Nephron progenitor cell (in vitro differentiated cells): ENCODE measurements around the gene FCRL2.

ENCODE experiments used
- DNase-seq: peaks from one replicate; pipeline ENCODE4 v3.0.0; 2021
- H3K27ac Mint-ChIP-seq: 2 replicates; pipeline ENCODE4 v1.8.0; 2021; ENCODE audit warnings: mild to moderate bottlenecking, moderate library complexity, mixed read lengths
- H3K27me3 Mint-ChIP-seq: 2 replicates; pipeline ENCODE4 v1.8.0; 2021; ENCODE audit warnings: mild to moderate bottlenecking, low read depth, mixed read lengths; ENCODE audit not compliant: poor library complexity
- H3K36me3 Mint-ChIP-seq: 2 replicates; pipeline ENCODE4 v1.8.0; 2021; ENCODE audit warnings: low read depth, mixed read lengths
- H3K4me1 Mint-ChIP-seq: 2 replicates; pipeline ENCODE4 v1.8.0; 2021; ENCODE audit warnings: mixed read lengths
- H3K4me3 Mint-ChIP-seq: 2 replicates; pipeline ENCODE4 v1.8.0; 2021; ENCODE audit warnings: mild to moderate bottlenecking, moderate library complexity, mixed read lengths
- H3K9me3 Mint-ChIP-seq: 2 replicates; pipeline ENCODE4 v1.8.0; 2021; ENCODE audit warnings: mild to moderate bottlenecking, moderate library complexity, mixed read lengths
- TF ChIP-seq, protein P1 (sequence below): fragments of 200-600 bp; sonication (generic); IDR thresholded peaks from 2 replicates; pipeline ENCODE4 v1.5.0; 2021; ENCODE audit warnings: antibody characterized with exemption

FCRL2 gene

DNA sequence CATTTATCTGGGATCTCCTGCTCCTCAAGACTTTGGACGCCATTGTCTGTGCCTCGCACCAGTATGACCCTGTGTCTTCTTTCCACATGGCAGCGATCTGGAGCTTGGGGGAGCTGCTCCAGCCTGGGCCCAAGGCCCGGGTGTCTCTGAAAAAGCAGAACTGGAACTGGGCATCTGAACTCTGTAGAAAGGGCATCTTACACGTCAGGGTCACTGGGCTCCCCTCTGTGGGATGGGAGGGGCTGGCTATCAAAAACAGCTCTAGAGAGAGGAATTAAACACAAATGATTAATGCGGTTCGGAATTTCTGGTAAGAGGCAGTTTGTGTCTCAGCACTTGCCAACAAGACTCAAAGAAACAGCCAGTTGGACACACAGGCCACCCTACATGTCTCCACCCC, 26.9 kb upstream of the FCRL2 start:
- Mint-ChIP-seq H3K4me1 (no peaks in the 10 kb centered on the region), H3K27me3 (peaks cover 27% of the 10 kb centered on the region), H3K36me3 (no peaks in the 10 kb centered on the region), H3K4me3 (no peak overlapping the region), H3K27ac (no peak overlapping the region), H3K9me3 (no peaks in the 10 kb centered on the region)
- TF ChIP-seq, protein P1, sequence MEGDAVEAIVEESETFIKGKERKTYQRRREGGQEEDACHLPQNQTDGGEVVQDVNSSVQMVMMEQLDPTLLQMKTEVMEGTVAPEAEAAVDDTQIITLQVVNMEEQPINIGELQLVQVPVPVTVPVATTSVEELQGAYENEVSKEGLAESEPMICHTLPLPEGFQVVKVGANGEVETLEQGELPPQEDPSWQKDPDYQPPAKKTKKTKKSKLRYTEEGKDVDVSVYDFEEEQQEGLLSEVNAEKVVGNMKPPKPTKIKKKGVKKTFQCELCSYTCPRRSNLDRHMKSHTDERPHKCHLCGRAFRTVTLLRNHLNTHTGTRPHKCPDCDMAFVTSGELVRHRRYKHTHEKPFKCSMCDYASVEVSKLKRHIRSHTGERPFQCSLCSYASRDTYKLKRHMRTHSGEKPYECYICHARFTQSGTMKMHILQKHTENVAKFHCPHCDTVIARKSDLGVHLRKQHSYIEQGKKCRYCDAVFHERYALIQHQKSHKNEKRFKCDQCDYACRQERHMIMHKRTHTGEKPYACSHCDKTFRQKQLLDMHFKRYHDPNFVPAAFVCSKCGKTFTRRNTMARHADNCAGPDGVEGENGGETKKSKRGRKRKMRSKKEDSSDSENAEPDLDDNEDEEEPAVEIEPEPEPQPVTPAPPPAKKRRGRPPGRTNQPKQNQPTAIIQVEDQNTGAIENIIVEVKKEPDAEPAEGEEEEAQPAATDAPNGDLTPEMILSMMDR: no peak
- no peak for DNase-seq

DNA sequence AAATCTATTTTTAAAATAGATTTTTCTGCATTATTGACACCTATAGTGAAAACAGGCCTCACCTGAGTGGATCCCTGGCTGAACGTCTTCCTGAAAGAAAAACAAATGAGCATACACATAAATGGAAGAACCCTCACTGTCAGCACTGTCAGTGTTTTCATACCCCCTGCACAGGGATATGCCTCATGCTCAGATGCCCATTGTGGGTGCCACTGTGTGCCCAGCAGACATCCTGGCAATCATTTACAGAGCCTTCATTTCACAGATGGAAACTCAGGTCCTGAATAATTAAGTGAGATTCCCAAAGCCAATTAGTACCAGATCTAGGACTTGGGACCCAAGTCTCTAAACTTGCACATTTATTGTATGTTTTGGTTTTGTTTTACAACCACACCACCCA, 23.1 kb upstream of the FCRL2 start:
- no peak overlapping the region for H3K27ac Mint-ChIP-seq
- no peak overlapping the region for H3K4me3 Mint-ChIP-seq
- H3K27me3 Mint-ChIP-seq: peaks cover 8% of the 10 kb centered on the region
- no peaks in the 10 kb centered on the region for H3K4me1 Mint-ChIP-seq
- DNase-seq: no peak
- no peaks in the 10 kb centered on the region for H3K9me3 Mint-ChIP-seq
- no peaks in the 10 kb centered on the region for H3K36me3 Mint-ChIP-seq
- TF ChIP-seq, protein P1: no peak

DNA sequence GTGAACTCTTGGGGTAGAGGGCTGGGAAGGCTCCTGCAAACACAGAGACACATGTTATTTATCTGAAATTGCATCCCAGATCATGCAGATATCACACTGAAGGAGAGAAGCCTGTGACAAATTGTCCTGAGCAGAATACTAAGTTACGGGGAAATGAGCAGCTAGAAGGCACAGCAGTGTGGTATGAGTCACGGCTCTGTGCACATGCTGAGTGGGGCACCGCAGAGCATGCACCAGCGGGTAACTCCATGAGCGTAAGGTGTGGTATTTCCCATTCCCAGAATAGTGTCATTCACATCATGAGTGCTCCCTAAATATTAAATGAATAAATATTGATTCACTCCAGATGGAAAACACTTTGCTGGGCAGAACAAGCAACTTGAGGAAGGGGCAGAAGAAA, 21.3 kb upstream of the FCRL2 start:
- Mint-ChIP-seq H3K4me1 (no peaks in the 10 kb centered on the region), H3K27ac (no peak overlapping the region), H3K36me3 (no peaks in the 10 kb centered on the region), H3K4me3 (no peak overlapping the region), H3K27me3 (peaks cover 10% of the 10 kb centered on the region), H3K9me3 (peaks cover 11% of the 10 kb centered on the region)
- no peak for DNase-seq
- TF ChIP-seq, protein P1: no peak

DNA sequence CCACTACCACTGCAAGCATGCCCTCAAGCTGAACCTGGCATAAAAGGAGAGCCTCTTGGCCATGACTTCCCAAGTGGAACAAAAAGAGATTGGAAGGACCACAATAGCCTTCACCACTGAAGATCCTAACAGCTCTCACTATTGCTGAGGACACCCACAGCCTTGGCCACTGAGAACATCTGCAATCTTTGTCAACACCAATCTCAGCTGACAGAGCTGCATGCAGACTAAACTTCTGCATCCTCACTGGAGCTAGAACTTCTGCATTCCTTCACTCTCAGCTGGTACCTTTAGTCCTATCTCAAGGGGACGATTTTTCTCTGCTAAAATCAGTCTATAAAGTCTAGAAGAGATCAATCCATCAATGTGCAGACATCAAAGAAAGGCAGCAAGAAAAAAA, 8.3 kb upstream of the FCRL2 start:
- Mint-ChIP-seq H3K36me3 (no peaks in the 10 kb centered on the region), H3K27ac (no peak overlapping the region), H3K4me3 (no peak overlapping the region), H3K4me1 (no peaks in the 10 kb centered on the region), H3K27me3 (peaks cover 10% of the 10 kb centered on the region), H3K9me3 (no peaks in the 10 kb centered on the region)
- DNase-seq: no peak
- TF ChIP-seq, protein P1: no peak

DNA sequence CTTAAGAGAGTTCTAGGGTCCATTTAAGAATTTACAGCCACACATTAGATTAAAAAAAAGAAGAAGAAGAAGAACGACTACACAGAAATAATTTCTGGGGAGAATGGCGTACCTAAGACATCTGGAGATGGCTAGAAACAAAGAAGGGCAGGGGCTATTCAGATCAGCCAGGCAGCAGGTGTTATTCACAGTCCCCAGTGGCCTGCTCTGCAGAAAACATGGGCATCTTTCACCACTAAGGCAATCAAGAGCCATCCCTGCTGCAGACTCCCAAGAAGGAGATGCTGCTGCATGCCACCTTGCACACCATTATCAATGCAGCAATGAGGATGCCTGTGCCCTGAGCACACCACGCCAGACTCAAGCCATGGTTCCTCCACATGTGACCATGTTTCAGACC, 7.9 kb upstream of the FCRL2 start:
- no peaks in the 10 kb centered on the region for H3K36me3 Mint-ChIP-seq
- H3K4me3 Mint-ChIP-seq: no peak overlapping the region
- no peaks in the 10 kb centered on the region for H3K4me1 Mint-ChIP-seq
- no peak for DNase-seq
- H3K9me3 Mint-ChIP-seq: no peaks in the 10 kb centered on the region
- peaks cover 10% of the 10 kb centered on the region for H3K27me3 Mint-ChIP-seq
- H3K27ac Mint-ChIP-seq: no peak overlapping the region
- TF ChIP-seq, protein P1: no peak

DNA sequence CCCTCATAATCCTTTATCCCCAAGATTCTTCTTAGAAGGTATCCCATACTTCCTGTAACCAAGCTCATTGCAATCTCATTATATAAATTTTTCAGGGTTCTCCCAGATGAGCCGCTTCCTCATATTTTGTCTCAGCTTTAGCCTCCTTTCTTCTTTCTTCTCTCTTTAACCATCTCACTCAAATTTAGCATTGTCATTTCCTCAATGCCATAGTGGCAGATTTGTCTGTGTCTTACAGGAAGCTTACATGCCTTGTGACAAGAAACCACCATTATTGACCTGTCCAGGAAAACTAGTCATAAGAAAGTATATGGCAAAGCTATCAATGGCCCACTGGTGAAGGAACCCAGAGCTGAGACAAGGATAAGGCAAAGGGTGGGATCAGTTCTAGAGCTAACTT, 6.0 kb upstream of the FCRL2 start:
- no peak overlapping the region for H3K27ac Mint-ChIP-seq
- DNase-seq: no peak
- TF ChIP-seq, protein P1: no peak
- peaks cover 10% of the 10 kb centered on the region for H3K27me3 Mint-ChIP-seq
- H3K36me3 Mint-ChIP-seq: no peaks in the 10 kb centered on the region
- no peaks in the 10 kb centered on the region for H3K9me3 Mint-ChIP-seq
- no peak overlapping the region for H3K4me3 Mint-ChIP-seq
- no peaks in the 10 kb centered on the region for H3K4me1 Mint-ChIP-seq
